Caco-2 (cell line): ENCODE results near the gene RALBP1. TPM values are rescaled to one million over a fixed set of nuclear protein-coding genes. Genes with fewer than 3 reads are reported as not detected.

Source experiments
- BruUV-seq: library from RNA; stranded (reverse); fragments of 400-500 nt; replicated peaks from 2 replicates; lab custom pipeline; 2021; lab: Mats Ljungman, UMichigan
- CTCF ChIA-PET: fragments of 300-600 bp; sonication (Branson Sonifier 250); formaldehyde crosslinking; loops from one replicate; lab custom pipeline; 2022; ENCODE audit warnings: antibody characterized with exemption; lab: Charles Lee
- POLR2A ChIA-PET: fragments of 300-600 bp; sonication (Branson Sonifier 250); formaldehyde crosslinking; loops from one replicate; lab custom pipeline; 2022; ENCODE audit warnings: antibody characterized with exemption; lab: Charles Lee
- DNase-seq, 2 experiments: peaks; one replicate each; pipeline versions ENCODE4 v3.0.0 to v3.0.0-alpha.2; 2020 to 2022
- H3K27me3 ChIP-seq: replicated peaks from 2 replicates; pipeline ENCODE4 v1.6.0; 2011; ENCODE audit warnings: low read length; ENCODE audit not compliant: control insufficient read depth, insufficient read depth
- H3K36me3 ChIP-seq: 2 replicates; pipeline ENCODE4 v1.5.1; 2011; ENCODE audit warnings: low read length; ENCODE audit not compliant: control insufficient read depth, insufficient read depth
- H3K4me1 ChIP-seq: fragments of 250-450 bp; sonication (Bioruptor Pico); 2 replicates; pipeline ENCODE4 v1.5.1; 2020; ENCODE audit warnings: mild to moderate bottlenecking
- H3K4me3 ChIP-seq: 2 replicates; pipeline ENCODE4 v1.5.1; 2011; ENCODE audit warnings: low read depth, mild to moderate bottlenecking, control low read depth, low read length
- H3K9me3 ChIP-seq: fragments of 250-450 bp; sonication (Bioruptor Pico); 2 replicates; pipeline ENCODE4 v1.5.1; 2020; ENCODE audit warnings: mild to moderate bottlenecking, moderate library complexity
- H3K27ac Mint-ChIP-seq: one replicate; pipeline ENCODE4 v1.8.0; 2022; ENCODE audit warnings: mixed read lengths; ENCODE audit not compliant: unreplicated experiment
- H3K27me3 Mint-ChIP-seq: one replicate; pipeline ENCODE4 v1.8.0; 2022; ENCODE audit warnings: mixed read lengths; ENCODE audit not compliant: insufficient read depth, unreplicated experiment
- H3K36me3 Mint-ChIP-seq: one replicate; pipeline ENCODE4 v1.8.0; 2022; ENCODE audit warnings: mild to moderate bottlenecking, mixed read lengths; ENCODE audit not compliant: insufficient read depth, unreplicated experiment
- H3K4me1 Mint-ChIP-seq: one replicate; pipeline ENCODE4 v1.8.0; 2022; ENCODE audit warnings: low read depth, mixed read lengths; ENCODE audit not compliant: unreplicated experiment
- H3K4me3 Mint-ChIP-seq: one replicate; pipeline ENCODE4 v1.8.0; 2022; ENCODE audit warnings: mild to moderate bottlenecking, moderate library complexity, mixed read lengths; ENCODE audit not compliant: unreplicated experiment
- H3K9me3 Mint-ChIP-seq: one replicate; pipeline ENCODE4 v1.8.0; 2022; ENCODE audit warnings: mixed read lengths; ENCODE audit not compliant: unreplicated experiment
- CTCF ChIP-seq, 2 experiments: fragments of 200-600 bp in 1 of 2; IDR thresholded peaks; 1 replicate in 1 of 2; 2 replicates in 1 of 2; pipeline versions ENCODE4 v1.5.1 to v1.8.0; 2011 to 2022; ENCODE audit warnings: antibody characterized with exemption in 1 of 2, control low read depth in 1 of 2, inconsistent platforms in 1 of 2, low read depth in 1 of 2, low read length in 1 of 2, mild to moderate bottlenecking in 1 of 2, moderate library complexity in 1 of 2; ENCODE audit not compliant: insufficient read depth in 1 of 2, severe bottlenecking in 1 of 2, unreplicated experiment in 1 of 2
- intact Hi-C: fragments of 100-400 bp; cut with micrococcal nuclease; formaldehyde crosslinking; loops from one replicate; pipeline ENCODE4 v1.10.0; 2022; ENCODE audit not compliant: unreplicated experiment
- total RNA-seq: library from RNA; stranded (reverse); gene quantifications from 2 replicates; pipeline ENCODE4 v1.2.3, GENCODE V29; 2022

RALBP1 gene
- total RNA-seq, 1 experiment from 2014 or later: 66.3 TPM

GRCh38 chr18:9437021-9437437 is 38.3 kb upstream of the RALBP1 start:
- Mint-ChIP-seq H3K36me3 (no peaks in the 10 kb centered on the region), H3K4me3 (no peak overlapping the region), H3K4me1 (no peaks in the 10 kb centered on the region), H3K9me3 (no peaks in the 10 kb centered on the region), H3K27ac (no peak overlapping the region), H3K27me3 (no peaks in the 10 kb centered on the region)
- H3K27me3 ChIP-seq: no peaks in the 10 kb centered on the region
- no peaks in the 10 kb centered on the region for H3K9me3 ChIP-seq
- H3K4me3 ChIP-seq: no peak overlapping the region
- intact Hi-C loops: no loop called here
- POLR2A ChIA-PET: no interaction called here
- CTCF ChIA-PET: no interaction called here
- no peaks in the 10 kb centered on the region for H3K36me3 ChIP-seq
- BruUV-seq: no TSS peak
- no peak for TF ChIP-seq CTCF (IDR thresholded peaks at IDR 0.05; ENCODE audit: insufficient read depth in 1 of 2, low read depth in 1 of 2, low read length in 1 of 2, severe bottlenecking in 1 of 2, unreplicated experiment in 1 of 2)
- H3K4me1 ChIP-seq: no peaks in the 10 kb centered on the region
- DNase-seq: no peak

- Mint-ChIP-seq H3K27ac (no peak overlapping the region), H3K4me3 (no peak overlapping the region), H3K27me3 (no peaks in the 10 kb centered on the region), H3K4me1 (no peaks in the 10 kb centered on the region), H3K36me3 (no peaks in the 10 kb centered on the region), H3K9me3 (no peaks in the 10 kb centered on the region)
- intact Hi-C loops: no loop called here
- no peaks in the 10 kb centered on the region for H3K9me3 ChIP-seq
- DNase-seq: no peak
- H3K4me3 ChIP-seq: no peak overlapping the region
- no peaks in the 10 kb centered on the region for H3K27me3 ChIP-seq
- H3K4me1 ChIP-seq: no peaks in the 10 kb centered on the region
- TF ChIP-seq CTCF (IDR thresholded peaks at IDR 0.05; ENCODE audit: insufficient read depth in 1 of 2, low read depth in 1 of 2, low read length in 1 of 2, severe bottlenecking in 1 of 2, unreplicated experiment in 1 of 2): no peak
- BruUV-seq: no TSS peak
- CTCF ChIA-PET: no interaction called here
- POLR2A ChIA-PET: no interaction called here
- H3K36me3 ChIP-seq: no peaks in the 10 kb centered on the region
These were observed 37.6 kb upstream of the RALBP1 start for GRCh38 chr18:9437672-9438071.

- H3K9me3 Mint-ChIP-seq: peaks cover 10% of the 10 kb centered on the region
- ChIA-PET POLR2A (no interaction called here), CTCF (no interaction called here)
- no peak for DNase-seq
- no peak overlapping the region for H3K4me3 Mint-ChIP-seq
- no peaks in the 10 kb centered on the region for H3K9me3 ChIP-seq
- H3K36me3 ChIP-seq: no peaks in the 10 kb centered on the region
- TF ChIP-seq CTCF (IDR thresholded peaks at IDR 0.05; ENCODE audit: insufficient read depth in 1 of 2, low read depth in 1 of 2, low read length in 1 of 2, severe bottlenecking in 1 of 2, unreplicated experiment in 1 of 2): no peak
- H3K27me3 Mint-ChIP-seq: no peaks in the 10 kb centered on the region
- H3K36me3 Mint-ChIP-seq: no peaks in the 10 kb centered on the region
- BruUV-seq: no TSS peak
- H3K27me3 ChIP-seq: no peaks in the 10 kb centered on the region
- H3K4me1 Mint-ChIP-seq: no peaks in the 10 kb centered on the region
- H3K27ac Mint-ChIP-seq: no peak overlapping the region
- H3K4me3 ChIP-seq: no peak overlapping the region
- H3K4me1 ChIP-seq: no peaks in the 10 kb centered on the region
- intact Hi-C loops: no loop called here
These were observed 34.3 kb upstream of the RALBP1 start for GRCh38 chr18:9441061-9441460.
